HEK293 (cell line): Measurements from ENCODE around the gene SOX18.

Experiments used
- EGR2 ChIP-seq: fragments of 450-650 bp; formaldehyde crosslinking; IDR thresholded peaks from 2 replicates; pipeline ENCODE4 v1.5.1; 2016; ENCODE audit warnings: low read depth, missing biosample characterization, missing genetic modification characterization
- HOXD13 ChIP-seq: sonication (generic); formaldehyde crosslinking; IDR thresholded peaks from 2 replicates; pipeline ENCODE4 v1.8.0; 2022; ENCODE audit warnings: missing genetic modification reagents, borderline replicate concordance
- KLF1 ChIP-seq: fragments of 450-650 bp; formaldehyde crosslinking; IDR thresholded peaks from 2 replicates; pipeline ENCODE4 v1.5.1; 2016; ENCODE audit warnings: missing biosample characterization, missing genetic modification characterization
- KLF7 ChIP-seq: fragments of 450-650 bp; formaldehyde crosslinking; IDR thresholded peaks from 2 replicates; pipeline ENCODE4 v1.5.1; 2016; ENCODE audit warnings: missing biosample characterization, missing genetic modification characterization, borderline replicate concordance
- KLF8 ChIP-seq: fragments of 450-650 bp; formaldehyde crosslinking; IDR thresholded peaks from 2 replicates; pipeline ENCODE4 v1.5.1; 2016; ENCODE audit warnings: missing biosample characterization, missing genetic modification characterization
- MEIS1 ChIP-seq: sonication (generic); formaldehyde crosslinking; IDR thresholded peaks from 2 replicates; pipeline ENCODE4 v1.8.1; 2022; ENCODE audit warnings: missing genetic modification reagents, mild to moderate bottlenecking, borderline replicate concordance
- TRIM28 ChIP-seq: IDR thresholded peaks from 2 replicates; pipeline ENCODE4 v1.6.1; 2011; ENCODE audit warnings: low read length, control low read depth, borderline replicate concordance
- ZBTB1 ChIP-seq: fragments of 450-650 bp; formaldehyde crosslinking; IDR thresholded peaks from 2 replicates; pipeline ENCODE4 v1.5.1; 2016; ENCODE audit warnings: missing biosample characterization, missing genetic modification characterization
- ZFP37 ChIP-seq: fragments of 450-650 bp; formaldehyde crosslinking; IDR thresholded peaks from 2 replicates; pipeline ENCODE4 v1.5.1; 2016; ENCODE audit warnings: missing biosample characterization, missing genetic modification characterization
- ZIC2 ChIP-seq: fragments of 450-650 bp; formaldehyde crosslinking; IDR thresholded peaks from 2 replicates; pipeline ENCODE4 v1.5.1; 2016; ENCODE audit warnings: missing biosample characterization, missing genetic modification characterization
- ZNF114 ChIP-seq: fragments of 450-650 bp; formaldehyde crosslinking; IDR thresholded peaks from 2 replicates; pipeline ENCODE4 v1.5.0; 2017; ENCODE audit warnings: missing biosample characterization, missing genetic modification characterization
- ZNF146 ChIP-seq: fragments of 450-650 bp; formaldehyde crosslinking; IDR thresholded peaks from 2 replicates; pipeline ENCODE4 v1.5.1; 2016; ENCODE audit warnings: missing biosample characterization, missing genetic modification characterization
- ZNF221 ChIP-seq: fragments of 450-650 bp; formaldehyde crosslinking; IDR thresholded peaks from 2 replicates; pipeline ENCODE4 v1.5.1; 2017; ENCODE audit warnings: missing biosample characterization, missing genetic modification characterization, borderline replicate concordance
- ZNF23 ChIP-seq: fragments of 450-650 bp; formaldehyde crosslinking; IDR thresholded peaks from 2 replicates; pipeline ENCODE4 v1.5.1; 2016; ENCODE audit warnings: missing biosample characterization, missing genetic modification characterization, borderline replicate concordance
- ZNF239 ChIP-seq: fragments of 450-650 bp; formaldehyde crosslinking; IDR thresholded peaks from 2 replicates; pipeline ENCODE4 v1.5.1; 2016; ENCODE audit warnings: missing biosample characterization, missing genetic modification characterization
- ZNF335 ChIP-seq: fragments of 450-650 bp; formaldehyde crosslinking; conservative IDR thresholded peaks from 2 replicates; pipeline ENCODE4 v1.5.1; 2016; ENCODE audit warnings: missing biosample characterization, missing genetic modification characterization
- ZNF585B ChIP-seq: fragments of 450-650 bp; formaldehyde crosslinking; IDR thresholded peaks from 2 replicates; pipeline ENCODE4 v1.5.1; 2016; ENCODE audit warnings: missing biosample characterization, missing genetic modification characterization
- ZNF621 ChIP-seq: fragments of 450-650 bp; formaldehyde crosslinking; IDR thresholded peaks from 2 replicates; pipeline ENCODE4 v1.5.1; 2017; ENCODE audit warnings: missing biosample characterization, missing genetic modification characterization
- ZNF664 ChIP-seq: fragments of 450-650 bp; formaldehyde crosslinking; IDR thresholded peaks from 2 replicates; pipeline ENCODE4 v1.5.1; 2016; ENCODE audit warnings: missing biosample characterization, missing genetic modification characterization
- ZSCAN23 ChIP-seq: fragments of 450-650 bp; formaldehyde crosslinking; IDR thresholded peaks from 2 replicates; pipeline ENCODE4 v1.5.1; 2016; ENCODE audit warnings: missing biosample characterization, missing genetic modification characterization
- TF ChIP-seq, protein P1 (sequence below): fragments of 450-650 bp; IDR thresholded peaks from 2 replicates; pipeline ENCODE4 v1.5.1; 2018; ENCODE audit warnings: missing biosample characterization, mild to moderate bottlenecking, missing genetic modification characterization
- TF ChIP-seq, protein P2 (sequence below): fragments of 450-650 bp; formaldehyde crosslinking; IDR thresholded peaks from 2 replicates; pipeline ENCODE4 v1.5.1; 2016; ENCODE audit warnings: missing biosample characterization, missing genetic modification characterization
- TF ChIP-seq, protein P3 (sequence below): fragments of 450-650 bp; formaldehyde crosslinking; IDR thresholded peaks from 2 replicates; pipeline ENCODE4 v1.5.1; 2016; ENCODE audit warnings: missing biosample characterization, missing genetic modification characterization
- TF ChIP-seq, protein P4 (sequence below): fragments of 450-650 bp; formaldehyde crosslinking; IDR thresholded peaks from 2 replicates; pipeline ENCODE4 v1.5.0; 2017; ENCODE audit warnings: missing biosample characterization, missing genetic modification characterization, borderline replicate concordance
- TF ChIP-seq, protein P5 (sequence below): fragments of 450-650 bp; formaldehyde crosslinking; IDR thresholded peaks from 2 replicates; pipeline ENCODE4 v1.5.1; 2017; ENCODE audit warnings: missing biosample characterization, missing genetic modification characterization
- TF ChIP-seq, protein P6 (sequence below): fragments of 450-650 bp; formaldehyde crosslinking; conservative IDR thresholded peaks from 2 replicates; pipeline ENCODE4 v1.5.1; 2016; ENCODE audit warnings: low read depth, missing biosample characterization, missing genetic modification characterization

Gene SOX18

DNA sequence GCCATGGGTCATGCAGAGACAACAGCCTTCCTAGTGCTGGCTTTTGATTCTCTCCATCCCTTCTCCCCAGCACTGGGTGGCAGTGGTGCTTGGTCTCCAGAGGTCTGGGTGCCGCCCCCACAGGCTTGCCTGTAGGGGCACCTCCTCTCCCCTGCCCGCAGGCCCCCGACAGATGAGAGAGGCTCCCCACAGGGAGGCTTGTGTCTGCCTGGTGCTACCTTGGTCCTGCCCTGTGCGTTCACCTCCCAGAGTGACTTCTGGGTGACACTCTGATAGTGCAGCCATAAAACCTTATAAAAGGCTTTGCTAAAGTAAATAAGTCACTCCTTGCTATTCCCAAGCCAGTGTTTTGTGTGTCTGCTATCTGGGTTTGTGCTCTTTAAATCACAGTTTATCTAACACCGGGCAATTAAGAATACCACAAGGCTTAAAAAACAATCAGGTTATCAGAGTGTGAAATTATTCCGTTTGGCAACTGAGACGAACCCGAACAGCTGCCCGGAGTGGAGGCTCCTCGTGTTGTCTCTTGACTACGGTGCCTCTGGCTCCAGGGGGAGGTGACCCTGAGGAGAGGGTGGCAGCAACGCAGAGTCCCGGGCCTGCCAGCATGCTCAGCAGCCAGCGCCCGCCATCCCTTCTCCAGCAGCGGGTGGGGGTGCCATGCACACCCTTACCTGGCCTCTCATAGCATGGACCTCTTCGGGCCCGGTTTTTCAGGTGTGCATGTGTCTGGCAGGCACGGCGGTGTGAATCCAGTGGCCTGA lies 18.9 kb downstream of the SOX18 start (continued):
- TF ChIP-seq, protein P1, sequence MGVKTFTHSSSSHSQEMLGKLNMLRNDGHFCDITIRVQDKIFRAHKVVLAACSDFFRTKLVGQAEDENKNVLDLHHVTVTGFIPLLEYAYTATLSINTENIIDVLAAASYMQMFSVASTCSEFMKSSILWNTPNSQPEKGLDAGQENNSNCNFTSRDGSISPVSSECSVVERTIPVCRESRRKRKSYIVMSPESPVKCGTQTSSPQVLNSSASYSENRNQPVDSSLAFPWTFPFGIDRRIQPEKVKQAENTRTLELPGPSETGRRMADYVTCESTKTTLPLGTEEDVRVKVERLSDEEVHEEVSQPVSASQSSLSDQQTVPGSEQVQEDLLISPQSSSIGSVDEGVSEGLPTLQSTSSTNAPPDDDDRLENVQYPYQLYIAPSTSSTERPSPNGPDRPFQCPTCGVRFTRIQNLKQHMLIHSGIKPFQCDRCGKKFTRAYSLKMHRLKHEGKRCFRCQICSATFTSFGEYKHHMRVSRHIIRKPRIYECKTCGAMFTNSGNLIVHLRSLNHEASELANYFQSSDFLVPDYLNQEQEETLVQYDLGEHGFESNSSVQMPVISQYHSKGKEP (tag by site-specific recombination) = 0 out of 2 replicates have a peak, but pooled peaks have one; percentile 29
- TF ChIP-seq KLF1 = peak; percentile 88
- no peak for TF ChIP-seq ZNF23 (tag by site-specific recombination)
- peak; percentile 92; the same call in 1 of the 2 replicates for TF ChIP-seq ZSCAN23 (tag by site-specific recombination)
- TF ChIP-seq, protein P2, sequence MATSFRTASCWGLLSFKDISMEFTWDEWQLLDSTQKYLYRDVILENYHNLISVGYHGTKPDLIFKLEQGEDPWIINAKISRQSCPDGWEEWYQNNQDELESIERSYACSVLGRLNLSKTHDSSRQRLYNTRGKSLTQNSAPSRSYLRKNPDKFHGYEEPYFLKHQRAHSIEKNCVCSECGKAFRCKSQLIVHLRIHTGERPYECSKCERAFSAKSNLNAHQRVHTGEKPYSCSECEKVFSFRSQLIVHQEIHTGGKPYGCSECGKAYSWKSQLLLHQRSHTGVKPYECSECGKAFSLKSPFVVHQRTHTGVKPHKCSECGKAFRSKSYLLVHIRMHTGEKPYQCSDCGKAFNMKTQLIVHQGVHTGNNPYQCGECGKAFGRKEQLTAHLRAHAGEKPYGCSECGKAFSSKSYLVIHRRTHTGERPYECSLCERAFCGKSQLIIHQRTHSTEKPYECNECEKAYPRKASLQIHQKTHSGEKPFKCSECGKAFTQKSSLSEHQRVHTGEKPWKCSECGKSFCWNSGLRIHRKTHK = no peak
- no peak for TF ChIP-seq ZBTB1 (tag by site-specific recombination)
- TF ChIP-seq, protein P3, sequence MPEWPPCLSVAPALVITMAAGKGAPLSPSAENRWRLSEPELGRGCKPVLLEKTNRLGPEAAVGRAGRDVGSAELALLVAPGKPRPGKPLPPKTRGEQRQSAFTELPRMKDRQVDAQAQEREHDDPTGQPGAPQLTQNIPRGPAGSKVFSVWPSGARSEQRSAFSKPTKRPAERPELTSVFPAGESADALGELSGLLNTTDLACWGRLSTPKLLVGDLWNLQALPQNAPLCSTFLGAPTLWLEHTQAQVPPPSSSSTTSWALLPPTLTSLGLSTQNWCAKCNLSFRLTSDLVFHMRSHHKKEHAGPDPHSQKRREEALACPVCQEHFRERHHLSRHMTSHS (tag by site-specific recombination) = no peak
- no peak for TF ChIP-seq HOXD13
- TF ChIP-seq, protein P4, sequence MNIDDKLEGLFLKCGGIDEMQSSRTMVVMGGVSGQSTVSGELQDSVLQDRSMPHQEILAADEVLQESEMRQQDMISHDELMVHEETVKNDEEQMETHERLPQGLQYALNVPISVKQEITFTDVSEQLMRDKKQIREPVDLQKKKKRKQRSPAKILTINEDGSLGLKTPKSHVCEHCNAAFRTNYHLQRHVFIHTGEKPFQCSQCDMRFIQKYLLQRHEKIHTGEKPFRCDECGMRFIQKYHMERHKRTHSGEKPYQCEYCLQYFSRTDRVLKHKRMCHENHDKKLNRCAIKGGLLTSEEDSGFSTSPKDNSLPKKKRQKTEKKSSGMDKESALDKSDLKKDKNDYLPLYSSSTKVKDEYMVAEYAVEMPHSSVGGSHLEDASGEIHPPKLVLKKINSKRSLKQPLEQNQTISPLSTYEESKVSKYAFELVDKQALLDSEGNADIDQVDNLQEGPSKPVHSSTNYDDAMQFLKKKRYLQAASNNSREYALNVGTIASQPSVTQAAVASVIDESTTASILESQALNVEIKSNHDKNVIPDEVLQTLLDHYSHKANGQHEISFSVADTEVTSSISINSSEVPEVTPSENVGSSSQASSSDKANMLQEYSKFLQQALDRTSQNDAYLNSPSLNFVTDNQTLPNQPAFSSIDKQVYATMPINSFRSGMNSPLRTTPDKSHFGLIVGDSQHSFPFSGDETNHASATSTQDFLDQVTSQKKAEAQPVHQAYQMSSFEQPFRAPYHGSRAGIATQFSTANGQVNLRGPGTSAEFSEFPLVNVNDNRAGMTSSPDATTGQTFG (tag by site-specific recombination) = no peak
- no peak for TF ChIP-seq TRIM28
- TF ChIP-seq, protein P5, sequence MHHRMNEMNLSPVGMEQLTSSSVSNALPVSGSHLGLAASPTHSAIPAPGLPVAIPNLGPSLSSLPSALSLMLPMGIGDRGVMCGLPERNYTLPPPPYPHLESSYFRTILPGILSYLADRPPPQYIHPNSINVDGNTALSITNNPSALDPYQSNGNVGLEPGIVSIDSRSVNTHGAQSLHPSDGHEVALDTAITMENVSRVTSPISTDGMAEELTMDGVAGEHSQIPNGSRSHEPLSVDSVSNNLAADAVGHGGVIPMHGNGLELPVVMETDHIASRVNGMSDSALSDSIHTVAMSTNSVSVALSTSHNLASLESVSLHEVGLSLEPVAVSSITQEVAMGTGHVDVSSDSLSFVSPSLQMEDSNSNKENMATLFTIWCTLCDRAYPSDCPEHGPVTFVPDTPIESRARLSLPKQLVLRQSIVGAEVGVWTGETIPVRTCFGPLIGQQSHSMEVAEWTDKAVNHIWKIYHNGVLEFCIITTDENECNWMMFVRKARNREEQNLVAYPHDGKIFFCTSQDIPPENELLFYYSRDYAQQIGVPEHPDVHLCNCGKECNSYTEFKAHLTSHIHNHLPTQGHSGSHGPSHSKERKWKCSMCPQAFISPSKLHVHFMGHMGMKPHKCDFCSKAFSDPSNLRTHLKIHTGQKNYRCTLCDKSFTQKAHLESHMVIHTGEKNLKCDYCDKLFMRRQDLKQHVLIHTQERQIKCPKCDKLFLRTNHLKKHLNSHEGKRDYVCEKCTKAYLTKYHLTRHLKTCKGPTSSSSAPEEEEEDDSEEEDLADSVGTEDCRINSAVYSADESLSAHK = peak; percentile 83
- TF ChIP-seq ZNF621 = no peak
- TF ChIP-seq KLF8 (tag by site-specific recombination) = peak; percentile 88
- no peak for TF ChIP-seq MEIS1 (CRISPR knock-in tag)
- TF ChIP-seq ZNF114 (tag by site-specific recombination) = no peak
- no peak for TF ChIP-seq ZNF239
- TF ChIP-seq ZNF335 (tag by site-specific recombination) = no peak
- TF ChIP-seq ZNF146 = no peak; the same call in 1 of the 2 replicates
- TF ChIP-seq ZNF221 (tag by site-specific recombination) = no peak
- TF ChIP-seq EGR2 = no peak
- peak; percentile 96; the same call in 1 of the 2 replicates for TF ChIP-seq KLF7 (tag by site-specific recombination)
- peak; percentile 81 for TF ChIP-seq ZIC2 (tag by site-specific recombination)
- TF ChIP-seq, protein P6, sequence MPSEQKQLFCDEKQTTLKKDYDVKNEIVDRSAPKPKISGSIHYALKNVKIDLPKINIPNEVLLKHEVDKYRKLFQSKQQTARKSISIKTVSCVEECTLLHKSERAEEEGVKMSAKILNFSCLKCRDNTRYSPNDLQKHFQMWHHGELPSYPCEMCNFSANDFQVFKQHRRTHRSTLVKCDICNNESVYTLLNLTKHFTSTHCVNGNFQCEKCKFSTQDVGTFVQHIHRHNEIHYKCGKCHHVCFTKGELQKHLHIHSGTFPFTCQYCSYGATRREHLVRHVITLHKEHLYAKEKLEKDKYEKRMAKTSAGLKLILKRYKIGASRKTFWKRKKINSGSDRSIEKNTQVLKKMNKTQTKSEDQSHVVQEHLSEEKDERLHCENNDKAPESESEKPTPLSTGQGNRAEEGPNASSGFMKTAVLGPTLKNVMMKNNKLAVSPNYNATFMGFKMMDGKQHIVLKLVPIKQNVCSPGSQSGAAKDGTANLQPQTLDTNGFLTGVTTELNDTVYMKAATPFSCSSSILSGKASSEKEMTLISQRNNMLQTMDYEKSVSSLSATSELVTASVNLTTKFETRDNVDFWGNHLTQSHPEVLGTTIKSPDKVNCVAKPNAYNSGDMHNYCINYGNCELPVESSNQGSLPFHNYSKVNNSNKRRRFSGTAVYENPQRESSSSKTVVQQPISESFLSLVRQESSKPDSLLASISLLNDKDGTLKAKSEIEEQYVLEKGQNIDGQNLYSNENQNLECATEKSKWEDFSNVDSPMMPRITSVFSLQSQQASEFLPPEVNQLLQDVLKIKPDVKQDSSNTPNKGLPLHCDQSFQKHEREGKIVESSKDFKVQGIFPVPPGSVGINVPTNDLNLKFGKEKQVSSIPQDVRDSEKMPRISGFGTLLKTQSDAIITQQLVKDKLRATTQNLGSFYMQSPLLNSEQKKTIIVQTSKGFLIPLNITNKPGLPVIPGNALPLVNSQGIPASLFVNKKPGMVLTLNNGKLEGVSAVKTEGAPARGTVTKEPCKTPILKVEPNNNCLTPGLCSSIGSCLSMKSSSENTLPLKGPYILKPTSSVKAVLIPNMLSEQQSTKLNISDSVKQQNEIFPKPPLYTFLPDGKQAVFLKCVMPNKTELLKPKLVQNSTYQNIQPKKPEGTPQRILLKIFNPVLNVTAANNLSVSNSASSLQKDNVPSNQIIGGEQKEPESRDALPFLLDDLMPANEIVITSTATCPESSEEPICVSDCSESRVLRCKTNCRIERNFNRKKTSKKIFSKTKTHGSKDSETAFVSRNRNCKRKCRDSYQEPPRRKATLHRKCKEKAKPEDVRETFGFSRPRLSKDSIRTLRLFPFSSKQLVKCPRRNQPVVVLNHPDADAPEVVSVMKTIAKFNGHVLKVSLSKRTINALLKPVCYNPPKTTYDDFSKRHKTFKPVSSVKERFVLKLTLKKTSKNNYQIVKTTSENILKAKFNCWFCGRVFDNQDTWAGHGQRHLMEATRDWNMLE = no peak
- TF ChIP-seq ZNF664 (tag by site-specific recombination) = no peak
- no peak for TF ChIP-seq ZFP37
- no peak for TF ChIP-seq ZNF585B
